ENCODE data around the gene SLC15A4. TPM values are rescaled to one million over a fixed set of nuclear protein-coding genes. Genes with fewer than 3 reads are reported as not detected.

Gene SLC15A4
- total and polyA plus RNA-seq, 9 of the 15 experiments (the other 6 are each of a cell fraction or from before 2014, with no cell fraction given): 5.5 to 20.8 (median 10.1) TPM

DNA sequence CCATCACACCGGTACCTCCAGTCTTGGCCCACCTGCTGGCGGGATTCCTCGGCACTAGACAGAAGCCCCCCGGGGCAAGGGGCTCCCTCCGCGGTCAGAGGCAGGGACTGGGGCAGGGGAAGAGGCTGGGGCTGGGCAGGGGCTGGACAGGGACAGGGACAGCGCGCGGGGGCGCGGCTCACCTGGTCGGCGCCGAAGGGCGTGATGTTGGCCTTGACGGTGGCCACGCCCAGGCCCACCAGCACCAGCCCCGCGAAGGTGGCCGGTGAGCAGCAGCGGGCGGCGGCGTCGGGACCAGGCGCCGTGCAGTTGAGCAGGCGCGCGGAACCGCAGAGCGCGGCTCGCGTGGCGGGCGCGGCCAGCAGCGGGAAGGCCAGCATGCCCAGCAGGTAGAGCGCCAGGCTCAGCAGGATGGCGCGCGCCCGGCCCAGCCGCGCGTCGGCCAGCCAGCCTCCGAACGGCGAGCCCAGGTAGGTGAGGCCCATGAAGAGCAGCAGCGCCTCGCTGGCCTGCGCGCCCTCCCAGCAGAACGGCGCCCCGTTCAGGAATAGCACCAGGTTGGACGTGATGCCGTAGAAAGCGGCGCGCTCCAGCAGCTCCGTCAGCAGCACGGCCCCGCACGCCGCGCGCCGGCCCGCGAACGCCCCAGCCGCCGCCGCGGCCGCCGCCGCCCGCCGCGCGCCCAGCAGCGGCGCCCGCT is 392 bp downstream of the SLC15A4 start (continued):
- peak; percentile 61; the same call in 1 of the 2 replicates for TF ChIP-seq PHF8 (IDR thresholded peaks at IDR 0.05; ENCODE audit: borderline replicate concordance, low read length)
- TF ChIP-seq HCFC1 (IDR thresholded peaks at IDR 0.05; ENCODE audit: low read depth, low read length): no peak
- TF ChIP-seq ATF7 (IDR thresholded peaks at IDR 0.05): no peak
- TF ChIP-seq, protein P1, sequence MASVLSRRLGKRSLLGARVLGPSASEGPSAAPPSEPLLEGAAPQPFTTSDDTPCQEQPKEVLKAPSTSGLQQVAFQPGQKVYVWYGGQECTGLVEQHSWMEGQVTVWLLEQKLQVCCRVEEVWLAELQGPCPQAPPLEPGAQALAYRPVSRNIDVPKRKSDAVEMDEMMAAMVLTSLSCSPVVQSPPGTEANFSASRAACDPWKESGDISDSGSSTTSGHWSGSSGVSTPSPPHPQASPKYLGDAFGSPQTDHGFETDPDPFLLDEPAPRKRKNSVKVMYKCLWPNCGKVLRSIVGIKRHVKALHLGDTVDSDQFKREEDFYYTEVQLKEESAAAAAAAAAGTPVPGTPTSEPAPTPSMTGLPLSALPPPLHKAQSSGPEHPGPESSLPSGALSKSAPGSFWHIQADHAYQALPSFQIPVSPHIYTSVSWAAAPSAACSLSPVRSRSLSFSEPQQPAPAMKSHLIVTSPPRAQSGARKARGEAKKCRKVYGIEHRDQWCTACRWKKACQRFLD (CRISPR knock-in tag; IDR thresholded peaks at IDR 0.05): peak; percentile 69; the same call in 1 of the 2 replicates
- TF ChIP-seq, protein P2, sequence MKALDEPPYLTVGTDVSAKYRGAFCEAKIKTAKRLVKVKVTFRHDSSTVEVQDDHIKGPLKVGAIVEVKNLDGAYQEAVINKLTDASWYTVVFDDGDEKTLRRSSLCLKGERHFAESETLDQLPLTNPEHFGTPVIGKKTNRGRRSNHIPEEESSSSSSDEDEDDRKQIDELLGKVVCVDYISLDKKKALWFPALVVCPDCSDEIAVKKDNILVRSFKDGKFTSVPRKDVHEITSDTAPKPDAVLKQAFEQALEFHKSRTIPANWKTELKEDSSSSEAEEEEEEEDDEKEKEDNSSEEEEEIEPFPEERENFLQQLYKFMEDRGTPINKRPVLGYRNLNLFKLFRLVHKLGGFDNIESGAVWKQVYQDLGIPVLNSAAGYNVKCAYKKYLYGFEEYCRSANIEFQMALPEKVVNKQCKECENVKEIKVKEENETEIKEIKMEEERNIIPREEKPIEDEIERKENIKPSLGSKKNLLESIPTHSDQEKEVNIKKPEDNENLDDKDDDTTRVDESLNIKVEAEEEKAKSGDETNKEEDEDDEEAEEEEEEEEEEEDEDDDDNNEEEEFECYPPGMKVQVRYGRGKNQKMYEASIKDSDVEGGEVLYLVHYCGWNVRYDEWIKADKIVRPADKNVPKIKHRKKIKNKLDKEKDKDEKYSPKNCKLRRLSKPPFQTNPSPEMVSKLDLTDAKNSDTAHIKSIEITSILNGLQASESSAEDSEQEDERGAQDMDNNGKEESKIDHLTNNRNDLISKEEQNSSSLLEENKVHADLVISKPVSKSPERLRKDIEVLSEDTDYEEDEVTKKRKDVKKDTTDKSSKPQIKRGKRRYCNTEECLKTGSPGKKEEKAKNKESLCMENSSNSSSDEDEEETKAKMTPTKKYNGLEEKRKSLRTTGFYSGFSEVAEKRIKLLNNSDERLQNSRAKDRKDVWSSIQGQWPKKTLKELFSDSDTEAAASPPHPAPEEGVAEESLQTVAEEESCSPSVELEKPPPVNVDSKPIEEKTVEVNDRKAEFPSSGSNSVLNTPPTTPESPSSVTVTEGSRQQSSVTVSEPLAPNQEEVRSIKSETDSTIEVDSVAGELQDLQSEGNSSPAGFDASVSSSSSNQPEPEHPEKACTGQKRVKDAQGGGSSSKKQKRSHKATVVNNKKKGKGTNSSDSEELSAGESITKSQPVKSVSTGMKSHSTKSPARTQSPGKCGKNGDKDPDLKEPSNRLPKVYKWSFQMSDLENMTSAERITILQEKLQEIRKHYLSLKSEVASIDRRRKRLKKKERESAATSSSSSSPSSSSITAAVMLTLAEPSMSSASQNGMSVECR (CRISPR knock-in tag; IDR thresholded peaks at IDR 0.05): peak; percentile 47; the same call in 1 of the 2 replicates
- TF ChIP-seq, protein P3, sequence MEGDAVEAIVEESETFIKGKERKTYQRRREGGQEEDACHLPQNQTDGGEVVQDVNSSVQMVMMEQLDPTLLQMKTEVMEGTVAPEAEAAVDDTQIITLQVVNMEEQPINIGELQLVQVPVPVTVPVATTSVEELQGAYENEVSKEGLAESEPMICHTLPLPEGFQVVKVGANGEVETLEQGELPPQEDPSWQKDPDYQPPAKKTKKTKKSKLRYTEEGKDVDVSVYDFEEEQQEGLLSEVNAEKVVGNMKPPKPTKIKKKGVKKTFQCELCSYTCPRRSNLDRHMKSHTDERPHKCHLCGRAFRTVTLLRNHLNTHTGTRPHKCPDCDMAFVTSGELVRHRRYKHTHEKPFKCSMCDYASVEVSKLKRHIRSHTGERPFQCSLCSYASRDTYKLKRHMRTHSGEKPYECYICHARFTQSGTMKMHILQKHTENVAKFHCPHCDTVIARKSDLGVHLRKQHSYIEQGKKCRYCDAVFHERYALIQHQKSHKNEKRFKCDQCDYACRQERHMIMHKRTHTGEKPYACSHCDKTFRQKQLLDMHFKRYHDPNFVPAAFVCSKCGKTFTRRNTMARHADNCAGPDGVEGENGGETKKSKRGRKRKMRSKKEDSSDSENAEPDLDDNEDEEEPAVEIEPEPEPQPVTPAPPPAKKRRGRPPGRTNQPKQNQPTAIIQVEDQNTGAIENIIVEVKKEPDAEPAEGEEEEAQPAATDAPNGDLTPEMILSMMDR (IDR thresholded peaks at IDR 0.05 in 2 of 3, conservative IDR thresholded peaks at IDR 0.05 in 1 of 3; ENCODE audit: insufficient read depth in 2 of 3, low read depth in 1 of 3, low read length in 3 of 3): 0 out of 6 replicates have a peak, but pooled peaks of 1 of the 3 experiments have one; percentile 12
- no peak for TF ChIP-seq NR3C1 (CRISPR knock-in tag; IDR thresholded peaks at IDR 0.05)
- TF ChIP-seq PTTG1 (tag; IDR thresholded peaks at IDR 0.05; ENCODE audit: low read depth): no peak
- TF ChIP-seq, protein P4, sequence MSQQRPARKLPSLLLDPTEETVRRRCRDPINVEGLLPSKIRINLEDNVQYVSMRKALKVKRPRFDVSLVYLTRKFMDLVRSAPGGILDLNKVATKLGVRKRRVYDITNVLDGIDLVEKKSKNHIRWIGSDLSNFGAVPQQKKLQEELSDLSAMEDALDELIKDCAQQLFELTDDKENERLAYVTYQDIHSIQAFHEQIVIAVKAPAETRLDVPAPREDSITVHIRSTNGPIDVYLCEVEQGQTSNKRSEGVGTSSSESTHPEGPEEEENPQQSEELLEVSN (IDR thresholded peaks at IDR 0.05; ENCODE audit: borderline replicate concordance in 1 of 2, extremely low read depth in 1 of 2, insufficient read depth in 1 of 2, insufficient read length in 1 of 2, low read depth in 1 of 2, low read length in 1 of 2, poor library complexity in 1 of 2, severe bottlenecking in 1 of 2): peak in 1 of 2 experiments; percentile 73
- TF ChIP-seq ZSCAN29 (IDR thresholded peaks at IDR 0.05): no peak
- TF ChIP-seq SIN3A (IDR thresholded peaks at IDR 0.05; ENCODE audit: borderline replicate concordance in 2 of 2, control insufficient read depth in 1 of 2, low read depth in 2 of 2, low read length in 2 of 2): 0 out of 4 replicates have a peak, but pooled peaks of 1 of the 2 experiments have one; percentile 8
- TF ChIP-seq, protein P5, sequence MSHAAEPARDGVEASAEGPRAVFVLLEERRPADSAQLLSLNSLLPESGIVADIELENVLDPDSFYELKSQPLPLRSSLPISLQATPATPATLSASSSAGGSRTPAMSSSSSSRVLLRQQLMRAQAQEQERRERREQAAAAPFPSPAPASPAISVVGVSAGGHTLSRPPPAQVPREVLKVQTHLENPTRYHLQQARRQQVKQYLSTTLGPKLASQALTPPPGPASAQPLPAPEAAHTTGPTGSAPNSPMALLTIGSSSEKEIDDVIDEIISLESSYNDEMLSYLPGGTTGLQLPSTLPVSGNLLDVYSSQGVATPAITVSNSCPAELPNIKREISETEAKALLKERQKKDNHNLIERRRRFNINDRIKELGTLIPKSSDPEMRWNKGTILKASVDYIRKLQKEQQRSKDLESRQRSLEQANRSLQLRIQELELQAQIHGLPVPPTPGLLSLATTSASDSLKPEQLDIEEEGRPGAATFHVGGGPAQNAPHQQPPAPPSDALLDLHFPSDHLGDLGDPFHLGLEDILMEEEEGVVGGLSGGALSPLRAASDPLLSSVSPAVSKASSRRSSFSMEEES (CRISPR knock-in tag; IDR thresholded peaks at IDR 0.05): no peak
